G401 (cell line): ENCODE results near the gene STX19. TPM values are rescaled to one million over a fixed set of nuclear protein-coding genes. Genes with fewer than 3 reads are reported as not detected.
A peak's percentile ranks its signal among the peaks of the same experiment; 100 is the strongest.
"Not testable (repeated sequence)": the region's sequence is repeated elsewhere in the genome, so short reads cannot be mapped to it uniquely, and the experiment has no call there.

Source experiments
- DNase-seq: peaks from one replicate; pipeline ENCODE4 v3.0.0-alpha.2; 2015; ENCODE audit warnings: low spot score
- in situ Hi-C: cut with HindIII; loops from 2 replicates; pipeline ENCODE4 v1.10.0; 2016; ENCODE audit warnings: low sequenced_read_pairs, mixed read lengths
- total RNA-seq: library from RNA; depleted of rRNA; stranded (reverse); fragments of >200 nt; shearing (Covaris generic); gene quantifications from 2 replicates; pipeline ENCODE4 v1.2.3, GENCODE V29; 2014; rRNA removed

STX19 gene
- total RNA-seq, 1 experiment from 2014 or later = not detected

- DNase-seq = no peak
- in situ Hi-C loops = no loop called here
Observed at GRCh38 chr3:93988764-93989163, 39.6 kb downstream of the STX19 start.

- DNase-seq = no peak
- in situ Hi-C loops = no loop called here
Observed at GRCh38 chr3:93988283-93988682, 40.1 kb downstream of the STX19 start.

- in situ Hi-C loops = no loop called here
- DNase-seq = no peak
Observed at GRCh38 chr3:93984618-93985017, 43.8 kb downstream of the STX19 start.

- no peak for DNase-seq
- in situ Hi-C loops = no loop called here
Observed at GRCh38 chr3:93983408-93983807, 45.0 kb downstream of the STX19 start.

- in situ Hi-C loops = no loop called here
Observed at GRCh38 chr3:93981649-93982048, 46.7 kb downstream of the STX19 start.

GRCh38 chr3:93979850-93980676 is 48.3 kb downstream of the STX19 start, which contains the start of gene ARL13B:
Gene ARL13B, plus strand, starts transcription at chr3:93980155. Its CDS starts 269 bp downstream, at chr3:93980424.
- in situ Hi-C loops = no loop called here
- peak; percentile 99 for DNase-seq

More at GRCh38 chr3:93981649-93982048, 46.7 kb downstream of the STX19 start:
- no peak for DNase-seq

GRCh38 chr3:93973131-93974126 is 55.0 kb downstream of the STX19 start, which contains the start of gene PROS1:
Gene PROS1, minus strand, starts transcription at chr3:93973896. Its CDS starts 147 bp downstream, at chr3:93973749.
- in situ Hi-C loops = no loop called here
- DNase-seq = peak; percentile 70

- in situ Hi-C loops = no loop called here
- no peak for DNase-seq
Observed at GRCh38 chr3:93969997-93970396, 58.4 kb downstream of the STX19 start.

GRCh38 chr3:93969443-93969842 is 59.0 kb downstream of the STX19 start:
- in situ Hi-C loops = no loop called here
- DNase-seq = no peak

- DNase-seq, in situ Hi-C loops: not testable (repeated sequence)
Observed at GRCh38 chr3:93965106-93965505, 63.3 kb downstream of the STX19 start.

Other genes with a start within 250 kb of the STX19 start
- gene PROS1, start 54.7 kb downstream of the STX19 start, total RNA-seq = 8.9 and 13.7 TPM in 2 replicates
- 9.7 and 21.6 TPM in 2 replicates for gene ARL13B, start 48.4 kb downstream of the STX19 start, total RNA-seq
- gene DHFR2, start 34.3 kb upstream of the STX19 start, total RNA-seq = 0.31 and 0.81 TPM in 2 replicates
- 6.3 and 11.0 TPM in 2 replicates for gene NSUN3, start 34.5 kb upstream of the STX19 start, total RNA-seq